Lung (tissue), 12 donors: ENCODE measurements around the gene NIN. TPM values are rescaled to one million over a fixed set of nuclear protein-coding genes. Genes with fewer than 3 reads are reported as not detected.

Source experiments
- ATAC-seq: fragments of 200-7000 bp; cut with Tn5 transposase; one replicate; pipeline ENCODE4 v1.9.1; 2020; ENCODE audit warnings: moderate number of reproducible peaks; ENCODE audit not compliant: insufficient read depth, low FRiP score
- DNase-seq, 3 donors: peaks; one replicate each; pipeline ENCODE4 v3.0.0-alpha.2; 2013 to 2017
- H3K27ac ChIP-seq, 2 donors: one replicate each; pipeline ENCODE4 v1.5.1; 2013; ENCODE audit warnings: mild to moderate bottlenecking in 2 of 2, moderate library complexity in 2 of 2, control low read depth in 1 of 2, inconsistent platforms in 1 of 2, low read depth in 1 of 2, low read length in 1 of 2
- H3K27me3 ChIP-seq, 3 donors: one replicate each; pipeline ENCODE4 v1.5.1; 2013; ENCODE audit warnings: low read length in 2 of 3; ENCODE audit not compliant: control insufficient read depth in 3 of 3, insufficient read depth in 3 of 3
- H3K36me3 ChIP-seq, 4 donors: one replicate each; pipeline ENCODE4 v1.5.1; 2013; ENCODE audit warnings: low read length in 4 of 4, mild to moderate bottlenecking in 1 of 4, moderate library complexity in 1 of 4; ENCODE audit not compliant: control insufficient read depth in 4 of 4, insufficient read depth in 4 of 4
- H3K4me1 ChIP-seq, 5 donors: one replicate each; pipeline ENCODE4 v1.5.1; 2013; ENCODE audit warnings: low read length in 5 of 5, mild to moderate bottlenecking in 2 of 5, moderate library complexity in 1 of 5; ENCODE audit not compliant: control insufficient read depth in 5 of 5, insufficient read depth in 5 of 5
- H3K4me3 ChIP-seq: one replicate; pipeline ENCODE4 v1.5.1; 2013; ENCODE audit warnings: mild to moderate bottlenecking, control low read depth, moderate library complexity
- H3K9ac ChIP-seq, 2 donors: one replicate each; pipeline ENCODE4 v1.5.1; 2013; ENCODE audit warnings: low read length in 2 of 2, control low read depth in 1 of 2; ENCODE audit not compliant: insufficient read depth in 1 of 2
- H3K9me3 ChIP-seq, 4 donors: one replicate each; pipeline ENCODE4 v1.5.1; 2013; ENCODE audit warnings: low read length in 3 of 4, mild to moderate bottlenecking in 1 of 4, moderate library complexity in 1 of 4; ENCODE audit not compliant: control insufficient read depth in 4 of 4, insufficient read depth in 3 of 4
- CTCF ChIP-seq: IDR thresholded peaks from 2 replicates; pipeline ENCODE4 v1.5.1; 2012; ENCODE audit warnings: mild to moderate bottlenecking; ENCODE audit errors: control extremely low read depth, extremely low read depth
- WGBS, 2 donors: extraction: QIAGEN DNeasy Blood & Tissue Kit; methylation state at CpG; one replicate each; pipeline ENCODE4 v1.1.7; 2013; 5-methylcytosine and 5-hydroxymethylcytosine counted together
- polyA plus RNA-seq, 2 donors: library from polyadenylated mRNA; stranded (reverse); fragments of 200-250 nt; gene quantifications; one replicate each; pipeline ENCODE4 v1.2.1, GENCODE V29; 2013
- total RNA-seq, 2 donors: library from RNA; depleted of rRNA in 1 of 2; stranded (reverse); fragments of >200 nt in 1 of 2; gene quantifications; one replicate each; pipeline ENCODE4 v1.2.1, GENCODE V29; 2014 to 2021
- donor health status: control.
- donor health status: control.
- donor health status: Bipolar disorder and iron deficiency.
- donor health status: healthy.
- donor health status: DM: yes; HTN: yes; CAD: no.

Gene NIN
- total and polyA plus RNA-seq, 4 donors, result 5.2 to 38.6 (median 24.2) TPM

- 86 to 90% methylated on average over 8 of the region's 8 CpGs for WGBS, 2 donors
- TF ChIP-seq CTCF, result no peak
- Histone ChIP-seq H3K9me3 (no peaks in the 10 kb centered on the region), H3K4me3 (no peak overlapping the region), H3K27ac (no peak overlapping the region), H3K4me1 (peaks cover 0 to 9% (median 0%) of the 10 kb centered on the region in 5 donors), H3K27me3 (no peaks in the 10 kb centered on the region), H3K36me3 (no peaks in the 10 kb centered on the region), H3K9ac (no peak overlapping the region)
- no peak for ATAC-seq
- DNase-seq, result no peak
Observed at GRCh38 chr14:50846226-50846880, 15.4 kb upstream of the NIN start.

DNA sequence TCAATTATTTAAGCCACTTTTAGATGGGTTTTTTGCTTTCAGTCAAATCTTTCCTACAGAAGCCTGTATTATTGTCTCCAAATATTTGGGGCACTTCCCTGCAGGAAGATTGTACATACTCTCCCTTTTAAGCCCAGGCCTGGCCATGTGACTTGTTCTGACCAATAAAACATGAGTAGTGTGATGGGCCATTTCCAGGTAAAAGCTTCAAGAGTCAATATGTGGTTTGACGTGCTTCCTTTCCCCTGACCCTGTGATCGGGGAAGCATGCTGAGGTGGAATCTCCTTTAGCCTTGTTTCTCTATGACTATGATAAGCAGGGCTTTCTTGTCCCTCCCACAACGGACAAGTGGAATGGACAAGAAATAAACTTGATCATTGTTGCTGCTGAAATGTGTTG lies 14.2 kb upstream of the NIN start:
- Histone ChIP-seq H3K36me3 (no peaks in the 10 kb centered on the region), H3K9ac (no peak overlapping the region), H3K4me3 (no peak overlapping the region), H3K4me1 (peaks cover 0 to 9% (median 0%) of the 10 kb centered on the region in 5 donors), H3K9me3 (peaks cover 0 to 2% (median 0%) of the 10 kb centered on the region in 4 donors), H3K27me3 (no peaks in the 10 kb centered on the region), H3K27ac (no peak overlapping the region)
- TF ChIP-seq CTCF, result no peak
- no peak for DNase-seq
- WGBS, 2 donors, result 90 to 94% methylated on average over 3 of the region's 3 CpGs
- no peak for ATAC-seq

GRCh38 chr14:50844391-50844790 lies 13.4 kb upstream of the NIN start:
- H3K4me1 ChIP-seq, result peaks cover 0 to 9% (median 0%) of the 10 kb centered on the region in 5 donors
- 95 to 100% methylated on average over 2 of the region's 2 CpGs for WGBS, 2 donors
- H3K27ac ChIP-seq, result no peak overlapping the region
- no peak for DNase-seq
- no peak for TF ChIP-seq CTCF
- H3K4me3 ChIP-seq, result no peak overlapping the region
- no peak overlapping the region for H3K9ac ChIP-seq
- H3K9me3 ChIP-seq, result peaks cover 0 to 2% (median 0%) of the 10 kb centered on the region in 4 donors
- ATAC-seq, result no peak
- peaks cover 0 to 3% (median 0%) of the 10 kb centered on the region in 3 donors for H3K27me3 ChIP-seq
- H3K36me3 ChIP-seq, result no peaks in the 10 kb centered on the region

DNA sequence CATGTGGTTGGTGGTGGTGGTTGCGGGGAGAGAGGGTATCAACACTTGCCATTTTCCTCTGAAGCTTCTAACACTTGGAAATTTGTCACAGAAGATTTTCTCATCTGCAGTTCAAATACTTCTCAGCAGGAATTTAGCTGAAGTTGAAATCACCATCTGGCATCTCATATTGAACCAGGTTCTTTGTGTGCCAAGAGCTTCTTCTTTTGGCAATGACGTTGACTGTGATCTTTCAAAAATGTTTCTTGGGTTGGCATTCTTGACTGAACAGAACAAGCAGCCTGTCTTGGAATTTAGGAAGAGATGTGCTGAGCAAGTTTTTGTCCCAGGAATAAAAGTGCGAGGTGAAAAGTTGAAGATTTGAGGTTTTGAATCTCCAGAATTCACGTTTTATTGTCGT lies 8.7 kb upstream of the NIN start:
- ATAC-seq (no peak), DNase-seq (no peak)
- H3K27me3 ChIP-seq, result peaks cover 0 to 10% (median 0%) of the 10 kb centered on the region in 3 donors
- TF ChIP-seq CTCF, result no peak
- 89 to 93% methylated on average over 5 of the region's 5 CpGs for WGBS, 2 donors
- no peak overlapping the region for H3K9ac ChIP-seq
- H3K9me3 ChIP-seq, result peaks cover 0 to 2% (median 0%) of the 10 kb centered on the region in 4 donors
- H3K36me3 ChIP-seq, result no peaks in the 10 kb centered on the region
- no peak overlapping the region for H3K4me3 ChIP-seq
- H3K27ac ChIP-seq, result no peak overlapping the region
- no peaks in the 10 kb centered on the region for H3K4me1 ChIP-seq
